T-helper 22 cell (primary cell): ENCODE results near the gene CFAP69.

ENCODE experiments used
- DNase-seq: peaks from one replicate; pipeline ENCODE4 v3.0.0-alpha.2; 2020; ENCODE audit warnings: low read depth

Gene CFAP69, protein sequence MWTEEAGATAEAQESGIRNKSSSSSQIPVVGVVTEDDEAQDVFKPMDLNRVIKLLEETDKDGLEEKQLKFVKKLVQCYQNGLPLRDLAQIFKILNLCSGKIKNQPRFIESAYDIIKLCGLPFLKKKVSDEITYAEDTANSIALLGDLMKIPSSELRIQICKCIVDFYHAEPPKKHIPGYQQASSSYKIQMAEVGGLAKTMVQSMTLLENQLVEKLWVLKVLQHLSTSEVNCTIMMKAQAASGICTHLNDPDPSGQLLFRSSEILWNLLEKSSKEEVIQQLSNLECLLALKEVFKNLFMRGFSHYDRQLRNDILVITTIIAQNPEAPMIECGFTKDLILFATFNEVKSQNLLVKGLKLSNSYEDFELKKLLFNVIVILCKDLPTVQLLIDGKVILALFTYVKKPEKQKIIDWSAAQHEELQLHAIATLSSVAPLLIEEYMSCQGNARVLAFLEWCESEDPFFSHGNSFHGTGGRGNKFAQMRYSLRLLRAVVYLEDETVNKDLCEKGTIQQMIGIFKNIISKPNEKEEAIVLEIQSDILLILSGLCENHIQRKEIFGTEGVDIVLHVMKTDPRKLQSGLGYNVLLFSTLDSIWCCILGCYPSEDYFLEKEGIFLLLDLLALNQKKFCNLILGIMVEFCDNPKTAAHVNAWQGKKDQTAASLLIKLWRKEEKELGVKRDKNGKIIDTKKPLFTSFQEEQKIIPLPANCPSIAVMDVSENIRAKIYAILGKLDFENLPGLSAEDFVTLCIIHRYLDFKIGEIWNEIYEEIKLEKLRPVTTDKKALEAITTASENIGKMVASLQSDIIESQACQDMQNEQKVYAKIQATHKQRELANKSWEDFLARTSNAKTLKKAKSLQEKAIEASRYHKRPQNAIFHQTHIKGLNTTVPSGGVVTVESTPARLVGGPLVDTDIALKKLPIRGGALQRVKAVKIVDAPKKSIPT

GRCh38 chr7:90244909-90245851 lies at the start of gene CFAP69:
Gene CFAP69, plus strand, starts transcription at chr7:90245174. Its CDS starts 251 bp downstream, at chr7:90245425.
- DNase-seq: peak; percentile 59

DNA sequence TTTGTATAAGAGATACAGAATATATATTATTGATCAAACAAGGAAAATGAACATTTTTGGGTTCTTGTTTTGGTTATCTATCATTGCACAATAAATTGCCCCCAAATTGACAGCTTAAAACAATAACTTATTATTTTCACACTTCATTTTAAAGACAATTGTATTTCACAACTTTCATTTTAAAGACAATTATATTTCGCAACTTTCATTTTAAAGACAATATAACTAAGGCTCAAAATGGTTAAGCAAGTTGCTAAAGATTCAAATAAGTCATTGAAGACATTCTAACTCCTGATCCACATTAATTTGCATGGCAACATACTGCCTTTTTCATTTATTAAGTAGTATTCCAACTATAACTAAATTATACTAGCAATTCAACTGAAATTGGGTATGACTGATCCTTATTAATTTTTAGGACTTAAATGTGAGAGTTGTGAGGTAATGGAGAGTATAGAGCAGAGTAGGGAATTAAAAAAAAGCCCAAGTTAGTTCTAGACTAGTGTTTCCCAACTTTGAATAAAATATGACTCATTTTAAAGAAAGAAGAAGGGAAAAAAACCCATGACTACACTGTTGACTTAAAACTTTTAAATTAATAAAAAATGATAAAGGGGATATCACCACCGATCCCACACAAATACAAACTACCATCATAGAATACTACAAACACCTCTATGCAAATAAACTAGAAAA lies 43.3 kb upstream of the CFAP69 start:
- no peak for DNase-seq

DNA sequence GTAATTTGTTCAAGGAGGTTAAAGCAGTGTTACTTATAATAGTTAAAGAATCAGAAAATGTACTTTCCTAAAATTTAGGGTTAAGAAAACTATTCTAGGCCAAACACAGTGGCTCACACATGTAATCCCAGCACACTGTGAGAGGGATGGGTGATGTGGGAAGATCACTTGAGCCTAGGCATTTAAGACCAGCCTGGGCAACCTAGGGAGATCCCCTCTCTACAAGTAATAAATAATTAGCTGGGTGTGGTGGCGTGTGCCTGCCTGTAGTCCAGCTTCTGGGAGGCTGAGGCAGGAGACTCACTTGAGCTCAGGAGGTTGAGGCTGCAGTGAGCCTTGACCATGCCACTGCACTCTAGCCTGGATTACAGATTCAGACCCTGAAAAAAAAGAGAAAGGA lies 37.0 kb upstream of the CFAP69 start:
- no peak for DNase-seq

- no peak for DNase-seq
Observed at GRCh38 chr7:90209776-90210175, 35.2 kb upstream of the CFAP69 start.

- no peak for DNase-seq
Observed at GRCh38 chr7:90210475-90210874, 34.5 kb upstream of the CFAP69 start.

GRCh38 chr7:90210981-90211380 lies 34.0 kb upstream of the CFAP69 start:
- DNase-seq: no peak

DNA sequence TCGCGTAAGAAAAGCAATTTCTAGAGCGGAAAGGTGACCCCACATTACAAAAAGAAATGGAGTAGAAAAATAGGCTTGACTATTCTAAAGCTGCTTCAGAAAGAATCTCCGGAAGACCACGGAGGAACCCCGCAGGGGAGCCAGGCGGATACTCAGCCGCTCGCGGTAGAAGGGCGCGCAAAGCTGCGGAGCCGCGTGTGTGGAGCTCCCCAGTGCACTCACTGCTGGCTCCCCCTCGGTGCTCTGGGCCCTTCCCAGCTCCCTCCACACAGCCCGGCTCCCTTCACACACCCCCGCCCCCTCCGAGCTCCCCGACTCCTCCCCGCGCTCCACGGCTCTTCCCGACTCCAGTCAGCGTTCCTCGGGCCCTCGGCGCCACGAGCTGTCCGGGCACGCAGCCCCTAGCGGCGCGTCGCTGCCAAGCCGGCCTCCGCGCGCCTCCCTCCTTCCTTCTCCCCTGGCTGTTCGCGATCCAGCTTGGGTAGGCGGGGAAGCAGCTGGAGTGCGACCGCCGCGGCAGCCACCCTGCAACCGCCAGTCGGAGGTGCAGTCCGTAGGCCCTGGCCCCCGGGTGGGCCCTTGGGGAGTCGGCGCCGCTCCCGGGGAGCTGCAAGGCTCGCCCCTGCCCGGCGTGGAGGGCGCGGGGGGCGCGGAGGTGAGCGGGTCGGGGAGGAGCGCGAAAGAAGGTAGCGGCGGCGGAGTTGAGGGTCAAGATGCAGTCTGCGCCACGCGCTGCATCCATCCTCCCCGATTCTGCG lies 33.4 kb upstream of the CFAP69 start, which contains the start of gene STEAP2:
TSS of gene STEAP2 (plus strand) at position 350 of the 758 bp plus-strand sequence. CDS start 13,343 bp downstream, outside the sequence.
- no peak for DNase-seq

- DNase-seq: no peak
Observed at GRCh38 chr7:90212149-90212495, 32.9 kb upstream of the CFAP69 start.

DNA sequence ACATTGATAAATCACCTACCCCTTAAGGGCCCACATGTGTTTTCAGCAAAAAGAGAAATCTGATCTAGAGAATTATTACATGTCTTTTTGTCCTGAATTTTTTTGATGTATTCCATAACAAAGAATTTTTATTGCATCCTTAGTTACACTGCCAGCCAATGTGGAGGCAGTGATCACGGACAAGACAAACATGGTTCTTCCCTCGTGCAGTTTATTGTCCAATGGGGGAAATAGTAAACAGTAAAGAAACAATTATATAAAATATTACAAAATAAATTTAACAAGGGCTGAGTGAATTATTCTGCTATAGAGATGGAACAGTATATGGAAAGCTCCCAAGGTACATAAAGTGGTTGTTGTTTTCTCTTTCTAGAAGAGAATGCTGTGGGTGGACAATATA lies 31.5 kb upstream of the CFAP69 start:
- no peak for DNase-seq

- no peak for DNase-seq
Observed at GRCh38 chr7:90216080-90216674, 28.8 kb upstream of the CFAP69 start.

- DNase-seq: no peak
Observed at GRCh38 chr7:90216771-90217170, 28.2 kb upstream of the CFAP69 start.

DNA sequence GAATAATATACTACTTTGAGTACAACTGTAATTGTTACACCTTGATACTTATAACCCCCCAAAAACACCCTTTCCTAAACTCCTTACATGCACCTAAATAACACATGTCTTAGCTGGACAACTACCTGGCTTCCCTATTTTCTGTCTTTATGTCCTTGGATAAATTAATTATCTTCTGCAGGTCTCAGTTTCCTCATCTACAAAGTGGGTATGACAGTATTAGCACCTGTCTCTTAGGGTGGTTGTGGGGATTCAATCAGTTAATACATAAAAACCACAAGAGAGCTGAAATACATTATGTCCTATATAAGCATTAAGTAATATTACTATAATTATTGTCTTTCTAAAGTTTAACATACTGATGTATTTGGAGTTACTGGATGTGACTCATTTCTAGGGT lies 22.6 kb upstream of the CFAP69 start:
- no peak for DNase-seq

GRCh38 chr7:90222811-90223725 lies 21.9 kb upstream of the CFAP69 start:
- DNase-seq: no peak

DNA sequence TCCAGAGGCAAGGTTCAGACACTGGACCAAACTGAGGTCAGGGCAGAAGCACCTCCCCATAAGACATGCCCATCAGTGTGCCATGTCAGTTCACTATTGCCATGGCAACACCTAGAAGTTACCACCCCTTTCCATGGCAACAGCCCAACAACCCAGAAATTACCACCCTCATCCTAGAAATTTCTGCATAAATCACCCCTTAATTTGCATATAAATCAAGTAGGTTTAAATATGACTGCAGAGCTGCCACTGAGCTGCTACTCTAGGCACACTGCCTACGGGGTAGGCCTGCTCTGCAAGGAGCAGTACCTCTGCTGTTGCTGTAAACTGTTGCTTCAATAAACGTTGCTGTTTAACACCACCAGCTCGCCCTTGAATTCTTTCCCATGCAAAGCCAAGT lies 20.8 kb upstream of the CFAP69 start:
- no peak for DNase-seq

- DNase-seq: no peak
Observed at GRCh38 chr7:90225181-90225580, 19.8 kb upstream of the CFAP69 start.

DNA sequence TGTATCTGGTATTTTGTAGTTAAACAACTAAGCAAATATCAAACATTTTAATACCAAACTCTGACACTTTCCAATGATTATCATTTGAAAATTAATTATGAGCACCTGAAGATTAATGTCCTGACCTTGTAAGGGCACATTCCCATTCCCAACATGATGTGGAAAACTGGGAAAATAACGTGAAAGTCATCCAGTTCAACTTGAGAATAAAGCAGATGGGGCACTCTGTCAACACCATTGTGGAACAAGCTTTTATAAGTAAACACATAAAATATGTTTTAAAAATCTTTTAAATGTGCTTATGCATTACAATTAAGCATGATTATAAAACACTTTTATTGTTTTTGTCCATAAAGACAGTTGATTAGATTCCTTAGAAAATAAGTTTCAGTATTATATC lies 19.4 kb upstream of the CFAP69 start:
- DNase-seq: no peak

GRCh38 chr7:90227259-90227658 lies 17.7 kb upstream of the CFAP69 start:
- no peak for DNase-seq

DNA sequence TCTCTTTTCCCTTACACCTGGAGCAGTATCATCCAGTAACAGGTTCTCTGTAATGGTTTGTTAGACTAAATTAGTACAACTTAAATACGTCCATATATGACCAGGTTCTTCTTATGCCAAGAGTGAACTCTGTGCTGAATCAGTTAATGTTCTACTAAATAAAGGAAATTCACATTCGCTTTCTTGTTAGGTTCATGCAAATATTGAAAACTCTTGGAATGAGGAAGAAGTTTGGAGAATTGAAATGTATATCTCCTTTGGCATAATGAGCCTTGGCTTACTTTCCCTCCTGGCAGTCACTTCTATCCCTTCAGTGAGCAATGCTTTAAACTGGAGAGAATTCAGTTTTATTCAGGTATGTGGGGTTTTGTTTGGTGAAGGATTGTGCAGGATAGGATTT lies 15.3 kb upstream of the CFAP69 start:
- no peak for DNase-seq

DNA sequence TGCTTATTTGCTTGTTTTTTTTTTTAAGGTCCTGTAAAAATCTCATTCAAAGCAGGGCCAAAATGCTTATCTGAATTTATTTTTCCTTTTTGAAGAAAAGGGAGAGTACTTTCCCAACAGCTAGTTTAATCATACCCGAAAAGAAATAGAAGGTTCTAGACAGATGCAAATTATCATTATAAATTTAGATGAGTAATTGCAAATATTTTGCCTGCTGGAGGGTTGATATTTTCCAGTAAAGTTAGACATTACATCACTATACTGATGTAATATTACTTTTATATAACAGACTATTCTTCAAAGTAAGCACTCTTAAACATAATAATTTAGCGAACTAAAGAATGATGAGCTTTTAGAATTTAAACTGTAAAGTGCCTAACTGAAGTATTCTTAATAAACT lies 14.1 kb upstream of the CFAP69 start:
- DNase-seq: no peak
